ENCODE measurements around the gene MICAL3.
"Not testable (repeated sequence)": the region's sequence is repeated elsewhere in the genome, so short reads cannot be mapped to it uniquely, and the experiment has no call there.

Gene MICAL3

GRCh38 chr22:18031695-18032454 lies 7.5 kb upstream of the MICAL3 start:
- no peak for DNase-seq

DNA sequence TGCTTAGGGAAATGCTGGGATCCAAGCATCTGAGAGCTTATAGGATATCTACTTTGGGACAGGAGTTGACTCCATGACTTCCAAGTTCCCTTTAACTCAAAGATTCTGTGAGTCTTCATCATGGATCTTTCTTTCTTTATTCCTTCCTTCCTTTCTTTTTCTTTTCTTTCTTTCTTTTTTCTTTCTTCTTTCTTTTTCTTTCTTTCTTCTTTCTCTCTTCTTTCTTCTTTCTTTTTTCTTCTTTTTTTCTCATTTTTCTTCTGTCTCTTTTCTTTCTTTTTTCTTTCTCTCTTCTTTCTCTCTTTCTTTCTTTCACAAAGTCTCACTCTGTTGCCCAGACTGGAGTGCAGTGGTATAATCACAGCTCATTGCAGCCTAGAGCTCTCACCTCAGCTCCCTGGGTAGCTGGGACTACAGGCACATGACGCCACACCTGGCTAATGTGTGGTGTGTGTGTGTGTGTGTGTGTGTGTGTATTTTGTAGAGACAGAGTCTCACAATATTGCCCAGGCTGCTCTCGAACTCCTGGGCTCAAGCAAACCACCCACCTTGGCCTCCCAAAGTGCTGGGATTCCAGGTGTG lies 5.4 kb upstream of the MICAL3 start:
- no peak for DNase-seq

DNA sequence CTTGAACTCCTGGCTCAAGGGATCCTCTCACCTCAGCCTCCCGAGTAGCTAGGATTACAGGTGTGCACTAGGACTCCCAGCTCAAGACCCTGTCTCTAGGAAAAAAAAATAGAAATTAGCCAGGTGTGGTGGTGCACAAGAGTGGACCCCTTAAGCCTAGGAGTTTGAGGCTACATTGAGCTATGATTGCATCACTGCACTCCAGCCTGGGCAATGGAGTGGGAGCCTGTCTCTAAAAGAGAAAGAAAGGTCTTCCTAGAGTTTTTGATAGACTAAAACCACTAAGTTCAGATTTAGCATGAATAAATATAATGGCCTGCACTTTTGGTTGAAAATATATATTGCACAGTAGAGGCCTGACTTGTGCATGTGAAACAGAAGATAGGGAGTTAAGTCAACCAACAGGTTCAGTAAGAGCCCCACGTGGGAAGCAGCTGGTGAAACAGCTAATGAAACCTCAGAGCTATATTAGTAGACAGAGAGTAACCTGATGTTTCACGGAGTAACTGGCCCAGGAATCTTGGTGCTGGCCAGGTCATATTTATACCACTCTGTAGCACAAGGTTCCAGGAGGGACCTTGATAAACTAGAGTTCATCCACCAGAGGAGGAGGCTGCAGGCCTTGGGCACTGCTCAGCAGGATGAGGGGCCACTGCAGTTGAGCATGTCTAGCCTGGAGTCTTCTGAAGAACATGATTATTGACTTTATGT lies 4.6 kb upstream of the MICAL3 start:
- peak; percentile 67 for DNase-seq

DNA sequence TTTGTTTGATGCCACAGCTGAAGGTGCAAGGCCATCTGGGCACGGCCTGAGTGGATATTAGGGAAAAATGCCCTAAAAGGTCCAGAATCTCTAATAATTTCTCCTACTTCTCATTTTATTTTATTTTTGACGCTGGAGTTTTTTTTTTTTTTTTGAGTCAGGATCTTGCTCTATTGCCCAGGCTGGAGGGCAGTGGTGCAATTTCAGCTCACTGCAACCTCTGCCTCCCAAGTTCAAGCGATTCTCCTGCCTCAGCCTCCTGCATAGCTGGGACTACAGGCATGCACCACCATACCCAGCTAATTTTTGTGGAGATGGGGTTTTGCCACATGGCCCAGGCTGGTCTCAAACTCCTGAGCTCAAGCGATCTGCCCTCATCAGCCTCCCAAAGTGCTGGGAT lies 1.5 kb upstream of the MICAL3 start:
- DNase-seq: not testable (repeated sequence)

GRCh38 chr22:18024956-18025720 lies 777 bp upstream of the MICAL3 start:
- DNase-seq: peak; percentile 41

DNA sequence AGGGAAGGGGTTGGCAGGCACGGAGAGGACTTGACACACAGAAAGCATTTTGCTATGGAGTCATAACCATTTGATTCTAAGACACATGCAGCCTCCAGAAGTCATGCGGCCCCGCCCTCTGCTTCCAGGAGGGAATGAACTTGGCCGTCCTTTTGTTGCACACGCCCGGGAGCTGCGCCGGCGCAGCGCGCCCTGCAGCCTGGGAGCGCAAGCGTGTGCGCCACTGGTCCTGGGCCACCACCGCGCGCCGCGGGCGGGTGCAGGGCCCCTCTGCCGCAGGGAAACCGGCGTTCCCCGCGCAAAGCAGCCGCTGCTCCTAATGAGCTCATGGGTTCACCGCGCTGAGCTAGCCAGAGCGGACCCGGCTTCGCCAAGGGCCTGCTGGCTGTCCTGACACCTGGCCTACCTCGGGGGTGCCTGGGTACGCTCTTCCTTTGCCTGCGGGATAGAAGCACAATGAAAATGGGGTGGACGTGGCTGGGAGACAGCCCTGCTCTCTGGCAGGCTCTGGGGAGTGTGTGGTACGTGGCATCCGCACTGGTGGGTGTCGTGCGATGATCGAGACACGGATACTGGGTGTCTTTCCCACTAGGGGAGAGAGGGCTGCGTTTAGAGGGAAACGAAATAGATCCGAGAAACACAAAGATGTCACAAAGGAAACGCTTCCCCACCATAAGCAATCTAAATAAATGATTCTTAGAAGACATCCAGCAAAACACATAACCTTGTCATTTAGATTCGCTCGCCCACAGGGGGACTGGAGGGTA lies 669 bp downstream of the MICAL3 start:
- peak; percentile 81 for DNase-seq

DNA sequence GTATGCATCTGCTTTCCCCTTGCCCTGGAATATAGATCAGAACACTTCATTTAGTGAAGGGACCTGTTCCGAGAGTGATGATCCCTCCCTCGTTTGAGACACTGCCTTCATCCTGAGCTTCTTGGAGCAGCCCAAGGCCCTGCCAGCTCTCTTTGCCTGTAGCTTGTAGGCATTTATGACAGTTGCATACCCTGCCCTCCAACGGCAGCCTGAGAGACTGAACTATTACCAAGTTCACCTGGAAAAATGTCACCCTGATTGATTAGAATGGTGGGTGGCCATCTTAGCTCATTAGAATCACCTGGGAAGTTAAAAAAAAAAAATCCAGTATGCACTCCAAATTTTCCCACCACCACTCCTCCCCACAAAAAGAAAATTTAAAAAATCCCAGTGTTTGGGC lies 1.5 kb downstream of the MICAL3 start:
- DNase-seq: no peak

GRCh38 chr22:18021431-18021830 lies 2.9 kb downstream of the MICAL3 start:
- DNase-seq: no peak

GRCh38 chr22:18020743-18021142 lies 3.6 kb downstream of the MICAL3 start:
- not testable (repeated sequence) for DNase-seq

- DNase-seq: no peak
Observed at GRCh38 chr22:18013947-18014346, 10.4 kb downstream of the MICAL3 start.

- DNase-seq: no peak
Observed at GRCh38 chr22:18013436-18013835, 10.9 kb downstream of the MICAL3 start.

DNA sequence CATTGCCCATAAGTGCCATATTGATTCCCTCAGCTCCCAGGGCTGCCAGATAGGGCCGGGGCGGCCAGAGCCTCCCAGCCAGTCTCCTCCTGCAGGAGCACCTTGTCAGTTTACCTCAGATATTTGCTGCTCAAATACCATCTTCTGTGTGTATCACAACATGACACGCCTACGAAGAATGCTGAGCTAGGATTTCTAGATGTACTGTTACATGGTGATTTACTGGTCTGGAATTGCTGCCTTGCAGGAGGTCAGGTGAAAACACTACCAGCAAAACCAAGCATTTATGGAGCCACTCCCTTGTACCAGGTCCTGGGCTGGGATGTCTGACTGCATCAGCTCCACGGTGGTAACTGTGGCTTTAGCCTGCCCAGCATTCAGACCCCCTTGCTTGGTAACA lies 11.8 kb downstream of the MICAL3 start:
- DNase-seq: no peak

- no peak for DNase-seq
Observed at GRCh38 chr22:18010266-18010665, 14.1 kb downstream of the MICAL3 start.

- DNase-seq: no peak
Observed at GRCh38 chr22:18008136-18008535, 16.2 kb downstream of the MICAL3 start.

DNA sequence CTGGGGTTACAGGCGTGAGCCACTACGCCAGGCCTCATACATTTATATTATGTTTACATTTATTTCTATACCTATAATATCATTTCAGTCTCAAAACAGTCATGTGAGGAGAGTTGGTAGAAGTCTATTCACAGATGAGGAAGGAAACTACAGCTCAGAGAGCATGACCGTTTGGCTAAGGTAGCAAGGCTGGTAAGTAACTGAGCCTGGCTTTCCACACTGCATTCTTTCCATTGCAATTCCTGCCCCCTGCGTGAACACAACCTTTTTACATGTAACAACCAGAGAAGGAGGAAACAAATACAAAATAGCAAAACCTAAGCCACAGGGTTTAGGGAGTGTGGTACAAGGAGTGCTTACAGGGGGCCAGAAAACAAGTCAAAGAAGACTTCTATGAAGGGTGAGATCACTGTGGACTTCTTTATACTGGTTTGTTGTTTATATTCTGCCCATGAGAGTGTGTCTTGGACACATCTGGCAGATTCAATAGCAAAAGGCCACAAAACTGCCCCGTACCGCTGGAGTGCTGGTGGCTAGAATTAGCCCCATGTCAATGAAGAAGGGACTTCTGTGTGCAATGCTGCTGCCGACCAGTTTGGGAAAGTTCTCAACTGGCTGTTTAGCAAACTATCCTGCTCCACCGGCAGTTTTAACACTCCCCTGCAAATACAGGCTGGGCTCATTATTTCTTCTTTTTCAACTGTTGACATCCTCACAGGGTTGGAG lies 19.0 kb downstream of the MICAL3 start:
- no peak for DNase-seq

DNA sequence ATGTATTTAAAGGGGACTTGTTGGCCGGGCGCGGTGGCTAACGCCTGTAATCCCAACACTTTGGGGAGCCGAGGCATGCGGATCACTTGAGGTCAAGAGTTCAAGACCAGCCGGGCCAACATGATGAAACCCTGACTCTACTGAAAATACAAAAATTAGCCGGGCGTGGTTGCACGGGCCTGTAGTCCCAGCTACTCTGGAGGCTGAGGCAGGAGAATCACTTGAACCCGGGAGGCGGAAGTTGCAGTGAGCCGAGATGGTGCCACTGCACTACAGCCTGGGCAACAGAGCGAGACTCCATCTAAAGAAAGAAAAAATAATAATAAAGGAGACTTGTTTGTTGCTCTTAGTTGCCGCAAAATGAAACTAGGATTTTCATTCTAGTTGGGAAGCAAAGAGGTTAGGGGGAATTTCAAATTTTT lies 22.5 kb downstream of the MICAL3 start:
- not testable (repeated sequence) for DNase-seq

GRCh38 chr22:18001040-18001893 lies 23.1 kb downstream of the MICAL3 start:
- peak; percentile 97 for DNase-seq

DNA sequence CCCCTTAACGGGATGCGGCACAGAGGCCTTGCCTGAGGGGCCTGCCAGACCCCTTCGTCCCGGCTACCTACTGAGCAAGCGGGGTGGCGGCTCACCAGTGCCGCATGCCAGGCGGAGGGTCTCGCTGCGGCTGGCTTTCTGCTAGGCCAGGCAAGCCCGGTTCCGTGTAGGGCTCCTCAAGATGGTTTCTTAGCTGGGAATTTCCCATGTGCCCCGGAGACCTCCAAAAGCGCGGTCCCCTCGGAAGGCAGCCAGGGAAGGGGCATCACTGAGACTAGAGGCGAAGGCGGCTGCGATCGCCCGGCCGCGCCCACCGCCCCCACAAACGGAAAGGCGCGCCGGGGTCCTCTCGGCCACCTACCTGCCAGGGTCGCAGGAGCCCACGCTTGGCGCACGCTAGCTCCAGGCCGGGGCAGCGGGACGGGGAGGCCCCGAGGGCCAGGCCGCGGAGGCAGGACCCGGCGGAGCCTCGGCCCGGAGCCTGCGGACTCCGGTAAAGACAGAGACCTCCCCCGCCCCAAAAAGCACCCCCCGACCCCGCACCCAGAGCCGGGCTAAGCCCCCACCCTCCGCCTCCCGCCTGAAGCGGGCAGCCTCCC lies 23.8 kb downstream of the MICAL3 start:
- DNase-seq: peak; percentile 45

GRCh38 chr22:17999851-18000250 lies 24.5 kb downstream of the MICAL3 start:
- DNase-seq: no peak

GRCh38 chr22:17998913-17999312 lies 25.4 kb downstream of the MICAL3 start:
- DNase-seq: no peak
